SJCRH30 (cell line): ENCODE data around the gene MRPS10. TPM values are rescaled to one million over a fixed set of nuclear protein-coding genes. Genes with fewer than 3 reads are reported as not detected.

Experiments
- DNase-seq, 2 experiments: peaks; one replicate each; pipeline ENCODE4 v3.0.0-alpha.2; 2015 to 2020
- H3K27ac ChIP-seq: fragments of 250-450 bp; sonication (Bioruptor Pico); 2 replicates; pipeline ENCODE4 v1.5.1; 2020; ENCODE audit warnings: mild to moderate bottlenecking, moderate library complexity
- H3K27me3 ChIP-seq: fragments of 250-450 bp; sonication (Bioruptor Pico); 2 replicates; pipeline ENCODE4 v1.5.1; 2020; ENCODE audit warnings: mild to moderate bottlenecking, moderate library complexity
- H3K36me3 ChIP-seq: fragments of 250-450 bp; sonication (Bioruptor Pico); 2 replicates; pipeline ENCODE4 v1.5.1; 2020; ENCODE audit warnings: mild to moderate bottlenecking, moderate library complexity
- H3K4me1 ChIP-seq: fragments of 250-450 bp; sonication (Bioruptor Pico); 2 replicates; pipeline ENCODE4 v1.5.1; 2020; ENCODE audit warnings: mild to moderate bottlenecking, moderate library complexity
- H3K4me3 ChIP-seq: fragments of 250-450 bp; sonication (Bioruptor Pico); 2 replicates; pipeline ENCODE4 v1.5.1; 2020; ENCODE audit warnings: mild to moderate bottlenecking, moderate library complexity
- H3K9me3 ChIP-seq: fragments of 250-450 bp; sonication (Bioruptor Pico); replicated peaks from 2 replicates; pipeline ENCODE4 v1.5.1; 2020; ENCODE audit warnings: mild to moderate bottlenecking, moderate library complexity
- total RNA-seq: library from RNA; depleted of rRNA; stranded (reverse); fragments of >200 nt; shearing (Covaris generic); gene quantifications from 2 replicates; pipeline ENCODE4 v1.2.3, GENCODE V29; 2014; rRNA removed

The MRPS10 gene
- total RNA-seq, 1 experiment from 2014 or later, result 59.5 TPM

- no peaks in the 10 kb centered on the region; the same call in none of the 2 replicates for H3K27me3 ChIP-seq
- no peak overlapping the region for H3K27ac ChIP-seq
- H3K4me3 ChIP-seq, result no peak overlapping the region
- no peaks in the 10 kb centered on the region for H3K36me3 ChIP-seq
- peaks cover 3% of the 10 kb centered on the region for H3K4me1 ChIP-seq
- no peak for DNase-seq
- H3K9me3 ChIP-seq, result no peaks in the 10 kb centered on the region
Measured at GRCh38 chr6:42162812-42163211, 54.8 kb downstream of the MRPS10 start.

GRCh38 chr6:42162384-42162783 lies 55.3 kb downstream of the MRPS10 start:
- no peaks in the 10 kb centered on the region; the same call in none of the 2 replicates for H3K27me3 ChIP-seq
- no peaks in the 10 kb centered on the region for H3K36me3 ChIP-seq
- peaks cover 3% of the 10 kb centered on the region for H3K4me1 ChIP-seq
- H3K9me3 ChIP-seq, result no peaks in the 10 kb centered on the region
- no peak overlapping the region for H3K4me3 ChIP-seq
- no peak for DNase-seq
- no peak overlapping the region for H3K27ac ChIP-seq

- Histone ChIP-seq H3K9me3 (no peaks in the 10 kb centered on the region), H3K27me3 (no peaks in the 10 kb centered on the region; the same call in 1 of the 2 replicates), H3K27ac (no peak overlapping the region), H3K4me1 (peaks cover 3% of the 10 kb centered on the region), H3K36me3 (no peaks in the 10 kb centered on the region), H3K4me3 (no peak overlapping the region)
- DNase-seq, result no peak
Measured at GRCh38 chr6:42159431-42160024, 58.1 kb downstream of the MRPS10 start.

- peak; percentile 66 to 79 for DNase-seq
- Histone ChIP-seq H3K4me3 (no peak overlapping the region), H3K27me3 (no peaks in the 10 kb centered on the region; the same call in 1 of the 2 replicates)
Measured at GRCh38 chr6:42158631-42159030, 59.0 kb downstream of the MRPS10 start.

GRCh38 chr6:42158011-42158410 lies 59.6 kb downstream of the MRPS10 start:
- no peak overlapping the region for H3K27ac ChIP-seq
- H3K4me1 ChIP-seq, result peaks cover 3% of the 10 kb centered on the region
- no peaks in the 10 kb centered on the region for H3K36me3 ChIP-seq
- no peaks in the 10 kb centered on the region for H3K9me3 ChIP-seq
- H3K27me3 ChIP-seq, result no peaks in the 10 kb centered on the region
- no peak for DNase-seq
- no peak overlapping the region for H3K4me3 ChIP-seq

More at GRCh38 chr6:42158631-42159030, 59.0 kb downstream of the MRPS10 start:
- Histone ChIP-seq H3K4me1 (peaks cover 3% of the 10 kb centered on the region), H3K36me3 (no peaks in the 10 kb centered on the region), H3K27ac (no peak overlapping the region), H3K9me3 (no peaks in the 10 kb centered on the region)

Other genes with a start within 250 kb of the MRPS10 start
- gene TAF8, start 167.3 kb downstream of the MRPS10 start, total RNA-seq, result 37.0 and 43.1 TPM in 2 replicates
- gene C6orf132, start 75.2 kb downstream of the MRPS10 start, total RNA-seq, result not detected in 2 replicates
- not detected in 2 replicates for gene GUCA1A, start 44.5 kb downstream of the MRPS10 start, total RNA-seq
- 0.14 and 0.25 TPM in 2 replicates for gene GUCA1B, start 22.9 kb downstream of the MRPS10 start, total RNA-seq
- 1.3 and 1.5 TPM in 2 replicates for gene TRERF1, start 234.1 kb upstream of the MRPS10 start, total RNA-seq